Neural progenitor cell (in vitro differentiated cells): ENCODE data around the gene DTX1. TPM values are rescaled to one million over a fixed set of nuclear protein-coding genes. Genes with fewer than 3 reads are reported as not detected.
A peak's percentile ranks its signal among the peaks of the same experiment; 100 is the strongest.

Source experiments
- DNase-seq: peaks from one replicate; pipeline ENCODE4 v3.0.0-alpha.2; 2016; ENCODE audit warnings: low spot score
- H2AFZ ChIP-seq: fragments of 200-600 bp; sonication (generic); replicated peaks from 2 replicates; pipeline ENCODE4 v1.6.1; 2016; ENCODE audit warnings: antibody characterized with exemption
- H3F3A ChIP-seq: fragments of 200-600 bp; sonication (generic); 2 replicates; pipeline ENCODE4 v1.6.1; 2016; ENCODE audit warnings: antibody characterized with exemption, low read depth
- H3K27ac ChIP-seq: fragments of 200-600 bp; sonication (generic); 2 replicates; pipeline ENCODE4 v1.5.1; 2016; ENCODE audit warnings: mild to moderate bottlenecking
- H3K27me3 ChIP-seq: fragments of 200-600 bp; sonication (generic); 2 replicates; pipeline ENCODE4 v1.6.1; 2016; ENCODE audit warnings: mild to moderate bottlenecking, moderate library complexity
- H3K36me3 ChIP-seq: fragments of 200-600 bp; sonication (generic); 2 replicates; pipeline ENCODE4 v1.5.1; 2016
- H3K4me1 ChIP-seq: fragments of 200-600 bp; sonication (generic); 2 replicates; pipeline ENCODE4 v1.6.1; 2016; ENCODE audit warnings: mixed run types
- H3K4me2 ChIP-seq: fragments of 200-600 bp; sonication (generic); 2 replicates; pipeline ENCODE4 v1.6.1; 2016
- H3K4me3 ChIP-seq: fragments of 200-600 bp; sonication (generic); 2 replicates; pipeline ENCODE4 v1.5.1; 2016
- H3K79me2 ChIP-seq: fragments of 200-600 bp; sonication (generic); 2 replicates; pipeline ENCODE4 v1.6.1; 2016; ENCODE audit warnings: low read depth
- H3K9ac ChIP-seq: fragments of 200-600 bp; sonication (generic); 2 replicates; pipeline ENCODE4 v1.6.1; 2016
- H3K9me3 ChIP-seq: fragments of 200-600 bp; sonication (generic); 2 replicates; pipeline ENCODE4 v1.5.1; 2016; ENCODE audit warnings: low read depth
- H4K20me1 ChIP-seq: fragments of 200-600 bp; sonication (generic); 2 replicates; pipeline ENCODE4 v1.6.1; 2016; ENCODE audit warnings: low read depth
- H3K27ac Mint-ChIP-seq: 3 replicates; pipeline ENCODE4 v1.8.0; 2021; ENCODE audit warnings: mixed read lengths
- H3K27me3 Mint-ChIP-seq: 2 replicates; pipeline ENCODE4 v1.8.0; 2022; ENCODE audit warnings: low read depth, mild to moderate bottlenecking, inconsistent platforms, moderate library complexity, mixed read lengths; ENCODE audit not compliant: insufficient read depth
- H3K36me3 Mint-ChIP-seq: 3 replicates; pipeline ENCODE4 v1.8.0; 2021; ENCODE audit warnings: mixed read lengths
- H3K4me1 Mint-ChIP-seq: 3 replicates; pipeline ENCODE4 v1.8.0; 2021; ENCODE audit warnings: mixed read lengths
- H3K4me3 Mint-ChIP-seq: 3 replicates; pipeline ENCODE4 v1.8.0; 2021; ENCODE audit warnings: mild to moderate bottlenecking, moderate library complexity, mixed read lengths
- H3K9me3 Mint-ChIP-seq: 3 replicates; pipeline ENCODE4 v1.8.0; 2020; ENCODE audit warnings: mixed read lengths
- EZH2 ChIP-seq: fragments of 200-600 bp; sonication (generic); IDR thresholded peaks from 2 replicates; pipeline ENCODE4 v1.6.1; 2017; ENCODE audit warnings: antibody characterized with exemption, mild to moderate bottlenecking, moderate library complexity
- EZH2phosphoT487 ChIP-seq: fragments of 200-600 bp; sonication (generic); IDR thresholded peaks from 2 replicates; pipeline ENCODE4 v1.6.1; 2017; ENCODE audit warnings: antibody characterized with exemption
- total RNA-seq: library from RNA; depleted of rRNA; stranded (reverse); fragments of >200 nt; gene quantifications from 2 replicates; pipeline ENCODE4 v1.2.3, GENCODE V29; 2015; ENCODE audit warnings: low replicate concordance
- TF ChIP-seq, protein P1 (sequence below): fragments of 200-600 bp; sonication (generic); IDR thresholded peaks from 2 replicates; pipeline ENCODE4 v1.5.1; 2017; ENCODE audit warnings: antibody characterized with exemption, mild to moderate bottlenecking

DTX1 gene
- total RNA-seq, 1 donor from 2014 or later, result 0.49 TPM

DNA sequence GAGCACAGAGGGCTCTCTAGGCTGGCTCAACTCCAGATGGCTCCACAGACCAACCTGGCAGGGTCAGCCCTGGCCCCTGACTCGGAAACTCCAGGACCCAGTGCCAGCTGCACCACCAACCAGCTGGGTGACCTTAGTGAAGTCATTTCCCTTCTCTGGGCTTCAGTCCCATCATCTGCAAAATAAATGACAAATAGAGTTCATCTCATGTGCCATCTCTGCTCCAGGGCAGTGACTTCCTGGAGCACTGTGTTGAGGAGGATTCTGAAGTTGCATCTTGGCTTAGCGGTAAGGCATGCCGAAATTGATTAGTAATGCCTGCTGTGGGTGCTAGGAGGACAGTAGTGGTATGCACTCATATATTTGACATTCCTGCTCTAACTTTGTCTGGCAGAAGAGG, 31.5 kb downstream of the DTX1 start:
- Histone ChIP-seq H3K4me2 (no peak overlapping the region), H3K36me3 (no peaks in the 10 kb centered on the region), H4K20me1 (no peaks in the 10 kb centered on the region), H3K9ac (no peak overlapping the region), H3K4me1 (no peaks in the 10 kb centered on the region), H2AFZ (no peak overlapping the region), H3K27me3 (peaks cover 17% of the 10 kb centered on the region), H3K4me3 (no peak overlapping the region), H3F3A (no peaks in the 10 kb centered on the region), H3K79me2 (no peaks in the 10 kb centered on the region), H3K27ac (no peak overlapping the region), H3K9me3 (no peaks in the 10 kb centered on the region)
- peaks cover 18% of the 10 kb centered on the region for H3K27me3 Mint-ChIP-seq
- no peaks in the 10 kb centered on the region for H3K36me3 Mint-ChIP-seq
- no peaks in the 10 kb centered on the region for H3K9me3 Mint-ChIP-seq
- no peak for DNase-seq
- TF ChIP-seq, protein P1, sequence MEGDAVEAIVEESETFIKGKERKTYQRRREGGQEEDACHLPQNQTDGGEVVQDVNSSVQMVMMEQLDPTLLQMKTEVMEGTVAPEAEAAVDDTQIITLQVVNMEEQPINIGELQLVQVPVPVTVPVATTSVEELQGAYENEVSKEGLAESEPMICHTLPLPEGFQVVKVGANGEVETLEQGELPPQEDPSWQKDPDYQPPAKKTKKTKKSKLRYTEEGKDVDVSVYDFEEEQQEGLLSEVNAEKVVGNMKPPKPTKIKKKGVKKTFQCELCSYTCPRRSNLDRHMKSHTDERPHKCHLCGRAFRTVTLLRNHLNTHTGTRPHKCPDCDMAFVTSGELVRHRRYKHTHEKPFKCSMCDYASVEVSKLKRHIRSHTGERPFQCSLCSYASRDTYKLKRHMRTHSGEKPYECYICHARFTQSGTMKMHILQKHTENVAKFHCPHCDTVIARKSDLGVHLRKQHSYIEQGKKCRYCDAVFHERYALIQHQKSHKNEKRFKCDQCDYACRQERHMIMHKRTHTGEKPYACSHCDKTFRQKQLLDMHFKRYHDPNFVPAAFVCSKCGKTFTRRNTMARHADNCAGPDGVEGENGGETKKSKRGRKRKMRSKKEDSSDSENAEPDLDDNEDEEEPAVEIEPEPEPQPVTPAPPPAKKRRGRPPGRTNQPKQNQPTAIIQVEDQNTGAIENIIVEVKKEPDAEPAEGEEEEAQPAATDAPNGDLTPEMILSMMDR, result no peak
- TF ChIP-seq EZH2phosphoT487 (no peak), EZH2 (no peak)
- H3K27ac Mint-ChIP-seq, result peak overlapping the region; percentile 80
- H3K4me3 Mint-ChIP-seq, result peak overlapping the region; percentile 49
- peaks cover 18% of the 10 kb centered on the region for H3K4me1 Mint-ChIP-seq

- Histone ChIP-seq H3K27ac (no peak overlapping the region), H3F3A (peaks cover 4% of the 10 kb centered on the region), H3K4me1 (no peaks in the 10 kb centered on the region), H3K9me3 (no peaks in the 10 kb centered on the region), H4K20me1 (no peaks in the 10 kb centered on the region), H3K9ac (no peak overlapping the region), H3K4me2 (no peak overlapping the region), H3K79me2 (no peaks in the 10 kb centered on the region), H3K36me3 (no peaks in the 10 kb centered on the region), H2AFZ (no peak overlapping the region), H3K4me3 (no peak overlapping the region), H3K27me3 (peaks cover 17% of the 10 kb centered on the region)
- H3K9me3 Mint-ChIP-seq, result no peaks in the 10 kb centered on the region
- H3K4me3 Mint-ChIP-seq, result peak overlapping the region; percentile 46
- peaks cover 18% of the 10 kb centered on the region for H3K27me3 Mint-ChIP-seq
- no peak overlapping the region for H3K27ac Mint-ChIP-seq
- no peak for DNase-seq
- no peaks in the 10 kb centered on the region for H3K36me3 Mint-ChIP-seq
- H3K4me1 Mint-ChIP-seq, result peaks cover 18% of the 10 kb centered on the region
- TF ChIP-seq EZH2 (no peak), EZH2phosphoT487 (no peak)
- TF ChIP-seq, protein P1, result no peak
Observed at GRCh38 chr12:113088971-113089756, 32.6 kb downstream of the DTX1 start.

- no peak overlapping the region for H3K4me2 ChIP-seq
- peaks cover 4% of the 10 kb centered on the region for H3F3A ChIP-seq
- no peak for DNase-seq
- no peaks in the 10 kb centered on the region for H3K4me1 ChIP-seq
- no peak overlapping the region for H3K27ac ChIP-seq
- no peak overlapping the region for H3K27ac Mint-ChIP-seq
- H3K4me3 ChIP-seq, result no peak overlapping the region
- H2AFZ ChIP-seq, result no peak overlapping the region
- H3K4me1 Mint-ChIP-seq, result peaks cover 18% of the 10 kb centered on the region
- no peaks in the 10 kb centered on the region for H3K9me3 Mint-ChIP-seq
- H4K20me1 ChIP-seq, result no peaks in the 10 kb centered on the region
- no peaks in the 10 kb centered on the region for H3K36me3 Mint-ChIP-seq
- TF ChIP-seq, protein P1, result no peak
- TF ChIP-seq EZH2phosphoT487 (no peak), EZH2 (no peak)
- peaks cover 17% of the 10 kb centered on the region for H3K27me3 ChIP-seq
- no peaks in the 10 kb centered on the region for H3K36me3 ChIP-seq
- peaks cover 15% of the 10 kb centered on the region for H3K27me3 Mint-ChIP-seq
- H3K79me2 ChIP-seq, result no peaks in the 10 kb centered on the region
- H3K4me3 Mint-ChIP-seq, result no peak overlapping the region
- no peak overlapping the region for H3K9ac ChIP-seq
- H3K9me3 ChIP-seq, result no peaks in the 10 kb centered on the region
Observed at GRCh38 chr12:113089839-113090238, 33.3 kb downstream of the DTX1 start.
